HG02588 (cell line): ENCODE results near the gene ATP5F1D.

Experiments
- ATAC-seq: cut with Tn5 transposase; IDR thresholded peaks from one replicate; pipeline ENCODE4 v1.9.1; 2021; ENCODE audit warnings: mild to moderate bottlenecking, moderate library complexity; ENCODE audit not compliant: unreplicated experiment

ATP5F1D gene

DNA sequence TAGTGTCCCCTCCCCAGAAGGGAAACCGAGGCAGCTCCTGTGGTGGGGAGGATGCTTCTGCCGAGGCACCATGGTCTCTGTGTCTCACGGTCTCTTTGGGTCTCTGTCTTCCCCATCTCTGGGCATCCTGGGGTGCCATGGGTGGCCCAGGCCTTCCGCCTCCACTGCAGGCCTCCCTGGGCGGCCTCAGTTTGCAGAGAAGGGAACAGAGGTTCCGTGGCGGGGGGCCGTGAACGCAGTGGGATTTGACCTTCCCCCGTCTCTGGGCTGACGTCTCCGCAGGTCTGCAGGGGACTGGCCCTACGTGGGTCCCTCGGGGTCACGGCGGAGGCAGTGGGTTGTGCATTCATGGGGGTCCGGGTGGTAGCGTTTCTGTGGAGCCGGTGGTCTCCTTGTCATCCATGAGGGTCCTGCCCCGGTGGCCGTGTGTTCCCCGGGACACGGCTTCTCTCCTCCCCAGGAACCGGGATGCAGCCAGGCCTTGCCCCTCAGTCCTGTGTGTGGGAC, 48.7 kb downstream of the ATP5F1D start:
- ATAC-seq: no peak

DNA sequence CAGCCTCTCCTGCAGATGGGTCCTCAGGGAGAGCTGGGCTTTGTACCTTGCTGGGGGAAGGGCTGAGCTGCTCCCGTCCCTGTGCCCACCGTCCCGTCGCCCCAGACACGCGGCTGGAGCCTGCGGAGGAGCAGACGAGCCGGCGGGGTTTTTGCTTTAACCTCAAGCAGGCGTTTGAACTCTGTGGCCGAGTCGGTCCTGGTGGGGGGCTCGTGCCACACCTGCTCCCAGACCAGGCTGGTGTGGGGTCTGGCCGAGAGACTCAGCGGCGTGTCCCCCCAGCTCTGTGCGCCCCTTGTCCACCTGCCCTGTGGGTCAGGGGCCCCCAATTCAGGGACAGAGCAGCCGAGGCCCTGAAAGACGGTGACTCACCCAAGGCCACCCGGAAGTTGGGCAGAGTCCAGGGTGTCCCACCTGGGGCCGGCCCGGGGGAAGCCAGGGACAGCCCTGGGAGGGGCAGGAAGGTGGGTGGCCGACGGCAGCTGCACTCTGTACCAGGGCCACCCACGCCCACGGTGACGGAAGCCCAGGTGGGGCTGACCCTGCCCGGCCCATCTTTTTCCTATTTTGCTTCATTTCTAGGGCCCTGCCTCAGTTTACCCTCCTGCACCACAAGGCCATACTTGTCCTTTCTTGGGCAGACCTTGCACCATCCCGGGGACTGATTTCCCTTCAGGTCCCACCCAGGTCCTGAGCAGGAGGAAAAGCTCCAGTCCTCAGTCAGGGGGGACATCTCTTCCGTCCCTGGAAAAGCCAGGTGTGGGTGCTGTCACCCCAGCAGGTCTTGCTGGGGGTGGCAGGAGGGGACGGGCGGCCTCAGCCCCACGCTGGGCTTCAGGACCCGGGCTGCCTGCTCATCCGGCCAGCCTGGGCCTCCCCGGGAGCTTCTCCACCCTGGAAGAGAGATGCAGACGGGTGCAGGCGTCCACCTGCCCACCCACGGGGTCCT, 49.4 kb downstream of the ATP5F1D start:
- ATAC-seq: no peak

DNA sequence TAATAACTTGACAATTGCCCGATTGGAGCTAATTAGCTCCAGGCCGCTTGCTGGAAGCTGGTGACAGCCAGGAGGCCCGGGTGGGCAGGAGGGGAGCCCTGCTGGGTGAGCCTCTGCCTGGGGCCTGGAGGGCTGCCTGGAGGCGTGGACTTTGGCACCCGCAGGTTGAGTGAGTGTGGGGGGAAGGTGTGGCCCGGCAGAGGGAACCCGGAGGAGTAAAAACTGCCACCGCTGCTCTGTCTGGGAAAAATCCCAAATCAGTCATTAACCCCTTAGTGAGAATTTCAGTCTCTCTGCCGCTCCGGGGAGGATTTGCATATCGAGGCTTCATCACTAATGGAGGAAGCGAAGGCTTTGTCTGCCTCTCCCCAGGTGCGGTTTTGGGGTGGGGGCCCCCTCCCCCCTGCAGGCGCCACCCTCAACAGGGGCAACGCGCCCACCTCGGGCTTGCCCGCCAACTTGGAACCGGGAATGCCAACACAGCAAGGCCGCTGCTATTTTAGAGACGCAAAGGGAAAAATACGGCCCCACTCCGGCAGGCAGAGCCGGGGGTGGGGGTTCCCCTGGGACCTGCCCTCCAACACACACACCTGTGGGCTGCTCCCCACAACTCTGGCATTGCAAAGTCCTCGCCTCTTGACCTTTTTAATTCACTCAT, 50.3 kb downstream of the ATP5F1D start:
- ATAC-seq: no peak

DNA sequence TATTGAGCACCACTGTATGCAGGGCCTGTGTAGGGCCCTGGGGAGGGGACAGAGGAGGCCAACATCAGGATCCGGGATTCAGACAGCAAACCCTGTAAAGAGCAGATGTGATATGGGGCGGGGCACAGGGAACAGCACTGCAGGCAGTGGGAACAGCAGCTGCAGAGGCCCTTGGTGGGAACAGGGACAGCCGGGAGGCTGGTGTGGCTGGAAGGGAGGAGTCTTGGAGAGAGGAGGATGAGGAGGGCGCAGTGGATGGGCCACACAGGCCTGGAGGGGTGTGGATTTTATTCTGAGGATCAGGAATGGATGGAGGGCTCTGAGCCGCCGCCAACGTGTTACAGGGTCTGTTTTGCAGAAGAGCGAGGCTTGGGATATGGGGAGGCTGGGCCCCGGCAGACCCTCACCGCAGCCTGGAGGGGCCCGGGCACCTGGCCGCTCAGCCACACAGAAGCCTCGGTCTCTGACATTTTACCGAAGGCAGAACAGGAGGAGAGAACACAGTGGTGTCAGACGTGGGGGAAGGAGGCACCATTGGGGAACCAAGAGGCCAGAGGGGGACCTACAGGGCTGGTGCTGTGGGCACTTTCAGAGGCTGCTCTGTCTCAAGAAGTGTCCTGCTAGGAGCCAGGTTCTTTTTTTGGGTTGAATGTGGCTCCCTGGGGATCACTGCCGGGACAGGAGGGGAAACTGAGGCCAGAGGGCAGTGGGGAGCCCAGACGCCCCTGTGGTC, 51.0 kb downstream of the ATP5F1D start:
- no peak for ATAC-seq

DNA sequence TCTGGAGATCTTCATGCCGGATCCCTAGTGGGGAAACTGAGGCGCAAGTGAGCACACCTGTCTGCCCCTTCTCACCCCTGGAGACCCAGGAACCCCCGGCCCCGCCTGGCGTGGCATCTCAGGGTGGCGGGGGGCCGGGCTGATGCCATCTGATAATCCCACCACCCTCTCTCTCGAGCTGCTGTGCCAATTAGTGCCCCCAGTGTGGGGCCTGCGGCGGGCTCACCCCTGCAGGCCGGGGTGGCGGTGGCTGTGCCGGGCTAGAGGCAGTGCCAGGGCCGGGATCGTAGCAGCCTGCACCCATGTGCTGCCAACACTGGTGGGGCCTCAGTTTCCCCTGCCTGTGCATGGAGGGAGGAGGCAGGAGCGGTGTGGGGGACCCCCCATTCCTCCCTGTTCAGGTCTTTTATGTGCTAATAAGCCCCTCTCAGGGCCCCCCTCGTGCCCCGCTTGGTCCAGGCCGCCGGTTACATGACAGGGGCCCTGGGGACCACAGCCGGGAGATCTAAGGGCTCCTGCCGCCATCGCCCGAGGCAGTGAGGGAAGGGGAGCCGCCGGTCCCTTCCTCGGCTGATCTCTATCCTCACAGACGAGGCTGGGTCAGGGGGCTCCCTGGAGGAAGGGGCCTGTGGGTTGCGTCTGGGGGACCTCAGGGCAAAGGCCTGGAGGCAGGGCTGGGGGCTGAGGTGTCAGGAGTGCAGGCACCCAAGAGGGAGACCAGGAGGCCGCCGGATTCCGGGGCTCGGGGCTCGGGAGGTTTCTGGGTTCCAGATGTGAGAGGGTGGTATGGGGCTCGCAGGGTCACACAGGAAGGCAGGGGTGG, 52.4 kb downstream of the ATP5F1D start:
- ATAC-seq: no peak
